Measurements from ENCODE around the gene ZNF443.
"Not testable (repeated sequence)": the region's sequence is repeated elsewhere in the genome, so short reads cannot be mapped to it uniquely, and the experiment has no call there.

ZNF443 gene

GRCh38 chr19:12465211-12465610 is 24.4 kb upstream of the ZNF443 start:
- no peaks in the 10 kb centered on the region for H3K27me3 ChIP-seq (ENCODE audit: control insufficient read depth, insufficient read depth, low read length)
- H3K4me3 ChIP-seq (ENCODE audit: low read depth, low read length) = no peak overlapping the region
- no peak overlapping the region for H3K9ac ChIP-seq (ENCODE audit: low read depth, low read length)
- 0 out of 2 replicates have a peak, but pooled peaks cover 4% of the 10 kb centered on the region for H3K36me3 ChIP-seq (ENCODE audit: control insufficient read depth, insufficient read depth, low read length)
- H3K9me3 ChIP-seq (ENCODE audit: control insufficient read depth, insufficient read depth, low read length) = peaks cover 65% of the 10 kb centered on the region
- no peaks in the 10 kb centered on the region for H3K4me1 ChIP-seq (ENCODE audit: control insufficient read depth, insufficient read depth, low read length)
- H3K27ac ChIP-seq (ENCODE audit: low read depth, low read length) = no peak overlapping the region

GRCh38 chr19:12464769-12465168 is 23.9 kb upstream of the ZNF443 start:
- no peak overlapping the region for H3K9ac ChIP-seq (ENCODE audit: low read depth, low read length)
- no peak overlapping the region for H3K4me3 ChIP-seq (ENCODE audit: low read depth, low read length)
- H3K27me3 ChIP-seq (ENCODE audit: control insufficient read depth, insufficient read depth, low read length) = no peaks in the 10 kb centered on the region
- peaks cover 63% of the 10 kb centered on the region for H3K9me3 ChIP-seq (ENCODE audit: control insufficient read depth, insufficient read depth, low read length)
- H3K27ac ChIP-seq (ENCODE audit: low read depth, low read length) = no peak overlapping the region
- no peaks in the 10 kb centered on the region for H3K4me1 ChIP-seq (ENCODE audit: control insufficient read depth, insufficient read depth, low read length)
- H3K36me3 ChIP-seq (ENCODE audit: control insufficient read depth, insufficient read depth, low read length) = 0 out of 2 replicates have a peak, but pooled peaks cover 4% of the 10 kb centered on the region

GRCh38 chr19:12464139-12464538 is 23.3 kb upstream of the ZNF443 start:
- peaks cover 67% of the 10 kb centered on the region for H3K9me3 ChIP-seq (ENCODE audit: control insufficient read depth, insufficient read depth, low read length)
- not testable (repeated sequence) for H3K4me3 ChIP-seq (ENCODE audit: low read depth, low read length); H3K27ac ChIP-seq (ENCODE audit: low read depth, low read length); H3K9ac ChIP-seq (ENCODE audit: low read depth, low read length); H3K4me1 ChIP-seq (ENCODE audit: control insufficient read depth, insufficient read depth, low read length); H3K27me3 ChIP-seq (ENCODE audit: control insufficient read depth, insufficient read depth, low read length); H3K36me3 ChIP-seq (ENCODE audit: control insufficient read depth, insufficient read depth, low read length)

- peak overlapping the region; percentile 27 for H3K27ac ChIP-seq (ENCODE audit: low read depth, low read length)
- H3K27me3 ChIP-seq (ENCODE audit: control insufficient read depth, insufficient read depth, low read length) = no peaks in the 10 kb centered on the region
- H3K4me1 ChIP-seq (ENCODE audit: control insufficient read depth, insufficient read depth, low read length) = no peaks in the 10 kb centered on the region
- H3K9ac ChIP-seq (ENCODE audit: low read depth, low read length) = no peak overlapping the region
- no peaks in the 10 kb centered on the region for H3K36me3 ChIP-seq (ENCODE audit: control insufficient read depth, insufficient read depth, low read length)
- H3K4me3 ChIP-seq (ENCODE audit: low read depth, low read length) = no peak overlapping the region
- peaks cover 57% of the 10 kb centered on the region for H3K9me3 ChIP-seq (ENCODE audit: control insufficient read depth, insufficient read depth, low read length)
Measured at GRCh38 chr19:12453495-12453894, 12.7 kb upstream of the ZNF443 start.

GRCh38 chr19:12450844-12451243 is 10.0 kb upstream of the ZNF443 start:
- Histone ChIP-seq H3K27me3 (ENCODE audit: control insufficient read depth, insufficient read depth, low read length) (no peaks in the 10 kb centered on the region), H3K9me3 (ENCODE audit: control insufficient read depth, insufficient read depth, low read length) (peaks cover 45% of the 10 kb centered on the region), H3K36me3 (ENCODE audit: control insufficient read depth, insufficient read depth, low read length) (no peaks in the 10 kb centered on the region), H3K27ac (ENCODE audit: low read depth, low read length) (no peak overlapping the region), H3K9ac (ENCODE audit: low read depth, low read length) (no peak overlapping the region), H3K4me1 (ENCODE audit: control insufficient read depth, insufficient read depth, low read length) (no peaks in the 10 kb centered on the region), H3K4me3 (ENCODE audit: low read depth, low read length) (no peak overlapping the region)

- no peak overlapping the region for H3K4me3 ChIP-seq (ENCODE audit: low read depth, low read length)
- no peaks in the 10 kb centered on the region for H3K27me3 ChIP-seq (ENCODE audit: control insufficient read depth, insufficient read depth, low read length)
- no peaks in the 10 kb centered on the region for H3K36me3 ChIP-seq (ENCODE audit: control insufficient read depth, insufficient read depth, low read length)
- H3K4me1 ChIP-seq (ENCODE audit: control insufficient read depth, insufficient read depth, low read length) = no peaks in the 10 kb centered on the region
- H3K9me3 ChIP-seq (ENCODE audit: control insufficient read depth, insufficient read depth, low read length) = peaks cover 40% of the 10 kb centered on the region
- no peak overlapping the region for H3K9ac ChIP-seq (ENCODE audit: low read depth, low read length)
- H3K27ac ChIP-seq (ENCODE audit: low read depth, low read length) = no peak overlapping the region
Measured at GRCh38 chr19:12448808-12449207, 8.0 kb upstream of the ZNF443 start.

- peak overlapping the region; percentile 91 for H3K27ac ChIP-seq (ENCODE audit: low read depth, low read length)
Measured at GRCh38 chr19:12439686-12440540, 908 bp downstream of the ZNF443 start.

GRCh38 chr19:12430726-12431299 is 10.0 kb downstream of the ZNF443 start:
- H3K9me3 ChIP-seq (ENCODE audit: control insufficient read depth, insufficient read depth, low read length) = peaks cover 40% of the 10 kb centered on the region
- H3K36me3 ChIP-seq (ENCODE audit: control insufficient read depth, insufficient read depth, low read length) = peaks cover 31% of the 10 kb centered on the region
- not testable (repeated sequence) for H3K9ac ChIP-seq (ENCODE audit: low read depth, low read length); H3K27ac ChIP-seq (ENCODE audit: low read depth, low read length); H3K4me3 ChIP-seq (ENCODE audit: low read depth, low read length); H3K4me1 ChIP-seq (ENCODE audit: control insufficient read depth, insufficient read depth, low read length); H3K27me3 ChIP-seq (ENCODE audit: control insufficient read depth, insufficient read depth, low read length)

More at GRCh38 chr19:12439686-12440540, 908 bp downstream of the ZNF443 start:
- Histone ChIP-seq H3K9ac (ENCODE audit: low read depth, low read length) (peak overlapping the region; percentile 79), H3K4me3 (ENCODE audit: low read depth, low read length) (peak overlapping the region; percentile 89)
- H3K27me3 ChIP-seq (ENCODE audit: control insufficient read depth, insufficient read depth, low read length); H3K4me1 ChIP-seq (ENCODE audit: control insufficient read depth, insufficient read depth, low read length); H3K9me3 ChIP-seq (ENCODE audit: control insufficient read depth, insufficient read depth, low read length); H3K36me3 ChIP-seq (ENCODE audit: control insufficient read depth, insufficient read depth, low read length): not testable (repeated sequence)

- Histone ChIP-seq H3K36me3 (ENCODE audit: control insufficient read depth, insufficient read depth, low read length) (peaks cover 23% of the 10 kb centered on the region), H3K9me3 (ENCODE audit: control insufficient read depth, insufficient read depth, low read length) (peaks cover 39% of the 10 kb centered on the region), H3K4me3 (ENCODE audit: low read depth, low read length) (no peak overlapping the region), H3K4me1 (ENCODE audit: control insufficient read depth, insufficient read depth, low read length) (no peaks in the 10 kb centered on the region), H3K27me3 (ENCODE audit: control insufficient read depth, insufficient read depth, low read length) (no peaks in the 10 kb centered on the region), H3K27ac (ENCODE audit: low read depth, low read length) (no peak overlapping the region), H3K9ac (ENCODE audit: low read depth, low read length) (no peak overlapping the region)
Measured at GRCh38 chr19:12425888-12426274, 14.9 kb downstream of the ZNF443 start.

- Histone ChIP-seq H3K36me3 (ENCODE audit: control insufficient read depth, insufficient read depth, low read length) (peaks cover 17% of the 10 kb centered on the region), H3K4me3 (ENCODE audit: low read depth, low read length) (no peak overlapping the region), H3K27me3 (ENCODE audit: control insufficient read depth, insufficient read depth, low read length) (no peaks in the 10 kb centered on the region), H3K9ac (ENCODE audit: low read depth, low read length) (no peak overlapping the region), H3K27ac (ENCODE audit: low read depth, low read length) (no peak overlapping the region), H3K9me3 (ENCODE audit: control insufficient read depth, insufficient read depth, low read length) (peaks cover 37% of the 10 kb centered on the region), H3K4me1 (ENCODE audit: control insufficient read depth, insufficient read depth, low read length) (no peaks in the 10 kb centered on the region)
Measured at GRCh38 chr19:12425236-12425887, 15.5 kb downstream of the ZNF443 start.

- H3K27me3 ChIP-seq (ENCODE audit: control insufficient read depth, insufficient read depth, low read length); H3K4me1 ChIP-seq (ENCODE audit: control insufficient read depth, insufficient read depth, low read length); H3K36me3 ChIP-seq (ENCODE audit: control insufficient read depth, insufficient read depth, low read length); H3K9ac ChIP-seq (ENCODE audit: low read depth, low read length); H3K4me3 ChIP-seq (ENCODE audit: low read depth, low read length); H3K27ac ChIP-seq (ENCODE audit: low read depth, low read length): not testable (repeated sequence)
- peaks cover 39% of the 10 kb centered on the region for H3K9me3 ChIP-seq (ENCODE audit: control insufficient read depth, insufficient read depth, low read length)
Measured at GRCh38 chr19:12417273-12417672, 23.5 kb downstream of the ZNF443 start.

Measured in HUES48 (cell line).